NB4 (cell line): ENCODE measurements around the gene GALNT9.
"Not testable (repeated sequence)": the region's sequence is repeated elsewhere in the genome, so short reads cannot be mapped to it uniquely, and the experiment has no call there.

Experiments
- DNase-seq: peaks from one replicate; pipeline ENCODE4 v3.0.0; 2010; ENCODE audit warnings: low read depth
- H3K4me3 ChIP-seq: one replicate; pipeline ENCODE4 v1.5.1; 2011; ENCODE audit warnings: mild to moderate bottlenecking, low read depth, low read length, moderate library complexity
- CTCF ChIP-seq: IDR thresholded peaks from one replicate; pipeline ENCODE4 v1.5.1; 2012; ENCODE audit warnings: low read depth, low read length
- MYC ChIP-seq: IDR thresholded peaks from 2 replicates; pipeline ENCODE4 v1.6.1; 2011; ENCODE audit warnings: low read depth, low read length
- POLR2A ChIP-seq: IDR thresholded peaks from 2 replicates; pipeline ENCODE4 v1.6.1; 2011; ENCODE audit warnings: mild to moderate bottlenecking; ENCODE audit not compliant: insufficient read length; ENCODE audit errors: extremely low read depth
- TF ChIP-seq, protein P1 (sequence below): IDR thresholded peaks from 2 replicates; pipeline ENCODE4 v1.6.1; 2011; ENCODE audit warnings: low read depth, low read length

GALNT9 gene

DNA sequence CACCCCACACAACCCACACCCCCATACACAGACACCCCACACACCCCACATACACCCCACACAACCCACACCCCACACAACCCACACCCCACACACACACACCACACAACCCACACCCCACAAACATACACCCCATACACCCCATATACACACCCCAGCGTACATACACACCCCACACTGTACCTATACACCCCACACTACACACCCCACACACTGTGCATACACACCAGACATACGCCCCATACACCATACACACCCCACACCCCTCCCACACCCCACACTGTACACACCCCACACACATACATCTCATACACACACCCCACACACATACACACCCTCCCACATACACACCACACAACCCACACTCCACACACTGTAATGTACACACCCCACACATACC lies 104.9 kb downstream of the GALNT9 start:
- no peak for TF ChIP-seq POLR2A
- TF ChIP-seq CTCF, result no peak
- TF ChIP-seq, protein P1, sequence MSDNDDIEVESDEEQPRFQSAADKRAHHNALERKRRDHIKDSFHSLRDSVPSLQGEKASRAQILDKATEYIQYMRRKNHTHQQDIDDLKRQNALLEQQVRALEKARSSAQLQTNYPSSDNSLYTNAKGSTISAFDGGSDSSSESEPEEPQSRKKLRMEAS, result no peak
- no peak for TF ChIP-seq MYC
- DNase-seq, result no peak
- no peak overlapping the region for H3K4me3 ChIP-seq

- TF ChIP-seq CTCF (no peak), POLR2A (no peak), MYC (no peak)
- TF ChIP-seq, protein P1, result no peak
- H3K4me3 ChIP-seq, result no peak overlapping the region
- no peak for DNase-seq
Measured at GRCh38 chr12:132222808-132223173, 106.6 kb downstream of the GALNT9 start.

DNA sequence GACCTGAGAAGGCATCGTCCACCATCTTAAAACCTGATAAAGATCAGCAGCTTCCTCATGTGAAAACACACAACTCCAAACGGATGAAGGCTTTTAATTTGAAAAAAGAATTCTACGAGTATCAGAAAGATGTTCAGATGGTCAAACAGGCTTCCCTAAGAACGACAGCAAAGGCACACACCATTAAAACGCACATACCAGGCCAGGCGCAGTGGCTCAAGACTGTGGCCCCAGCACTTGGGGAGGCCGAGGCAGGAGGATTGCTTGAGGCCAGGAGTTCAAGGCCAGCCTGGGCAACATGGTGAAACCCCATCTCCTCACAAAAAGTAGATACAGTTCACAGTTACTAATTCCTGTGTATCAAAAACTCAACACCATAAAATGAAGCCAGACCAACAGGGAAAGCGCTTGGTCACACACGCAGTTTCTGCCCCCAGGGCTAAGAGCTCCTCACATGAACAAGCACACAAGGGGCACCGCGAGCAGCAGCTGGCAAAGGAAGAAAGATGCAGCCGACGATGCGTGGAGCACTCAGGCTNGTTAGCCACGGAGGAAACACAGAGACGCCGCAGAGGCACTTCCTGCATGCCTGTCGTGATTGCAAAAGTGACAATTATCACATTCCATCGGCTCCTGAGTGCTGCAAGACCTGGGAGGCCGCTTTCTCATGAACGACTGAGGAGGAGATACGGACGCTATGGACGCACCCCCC lies 107.1 kb downstream of the GALNT9 start:
- peak; percentile 78 for DNase-seq
- TF ChIP-seq, protein P1, result peak; percentile 31; the same call in 1 of the 2 replicates
- TF ChIP-seq MYC, result no peak
- H3K4me3 ChIP-seq, result no peak overlapping the region

DNA sequence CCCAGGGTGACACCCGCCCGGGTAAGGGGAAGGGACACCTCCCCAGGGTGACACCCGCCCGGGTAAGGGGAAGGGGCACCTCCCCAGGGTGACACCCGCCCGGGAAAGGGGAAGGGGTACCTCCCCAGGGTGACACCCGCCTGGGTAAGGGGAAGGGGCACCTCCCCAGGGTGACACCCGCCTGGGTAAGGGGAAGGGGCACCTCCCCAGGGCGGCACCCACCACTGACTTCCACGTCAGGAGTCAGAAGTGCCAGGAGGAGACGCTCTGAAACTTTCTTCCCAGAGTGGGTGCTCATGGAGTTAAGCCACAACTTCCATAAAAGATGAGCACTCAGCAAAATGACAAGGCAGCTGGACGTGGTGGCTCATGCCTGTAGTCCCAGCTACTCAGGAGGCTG lies 109.6 kb downstream of the GALNT9 start:
- not testable (repeated sequence) for DNase-seq

GRCh38 chr12:132219323-132219722 lies 110.1 kb downstream of the GALNT9 start:
- TF ChIP-seq POLR2A (no peak), MYC (no peak), CTCF (no peak)
- TF ChIP-seq, protein P1, result no peak
- DNase-seq, result no peak
- H3K4me3 ChIP-seq, result no peak overlapping the region

More for the DNA sequence above, 109.6 kb downstream of the GALNT9 start:
- not testable (repeated sequence) for H3K4me3 ChIP-seq

- TF ChIP-seq MYC (no peak), CTCF (peak; percentile 61)
- no peak overlapping the region for H3K4me3 ChIP-seq
- peak; percentile 72 for DNase-seq
Measured at GRCh38 chr12:132218915-132219314, 110.5 kb downstream of the GALNT9 start.

DNA sequence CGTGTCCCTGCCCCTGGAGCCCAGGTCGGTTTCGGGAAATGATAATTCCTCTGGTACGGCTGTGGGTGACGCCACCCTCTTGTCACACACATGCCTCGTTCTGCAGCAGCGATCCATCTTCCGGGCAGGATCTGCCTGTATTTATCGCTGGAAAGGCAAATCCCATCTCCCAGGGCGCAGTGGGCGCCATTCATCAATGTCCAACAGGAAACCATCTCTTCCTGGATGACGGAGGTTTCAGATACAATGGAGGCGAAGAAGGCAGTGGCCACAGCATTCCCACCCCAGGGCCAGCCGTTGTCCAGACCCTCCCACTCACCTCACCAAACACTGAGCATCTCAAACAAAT lies 110.9 kb downstream of the GALNT9 start:
- no peak overlapping the region for H3K4me3 ChIP-seq
- no peak for DNase-seq
- TF ChIP-seq, protein P1, result no peak
- no peak for TF ChIP-seq POLR2A
- no peak for TF ChIP-seq CTCF
- TF ChIP-seq MYC, result no peak
